DMS153 treated with DMSO at 0.1 percent for 48 hours (cell line): Measurements from ENCODE around the gene SDF4.

Experiments
- DNase-seq: peaks from one replicate; lab custom pipeline; 2025; ENCODE audit not compliant: unreplicated experiment; lab: John Stamatoyannopoulos, UW

SDF4 gene

GRCh38 chr1:1167398-1167821, 64.4 kb downstream of the SDF4 start:
- DNase-seq: no peak
